Hepatocyte (in vitro differentiated cells): Measurements from ENCODE around the gene PLXNB1.

Experiments used
- EZH2 ChIP-seq: fragments of 200-600 bp; sonication (generic); IDR thresholded peaks from 2 replicates; pipeline ENCODE4 v1.6.1; 2016; ENCODE audit warnings: antibody characterized with exemption, mild to moderate bottlenecking, borderline replicate concordance
- EZH2phosphoT487 ChIP-seq: fragments of 200-600 bp; sonication (generic); IDR thresholded peaks from one replicate; pipeline ENCODE4 v1.6.1; 2018; ENCODE audit warnings: antibody characterized with exemption, mild to moderate bottlenecking, low read depth, moderate library complexity; ENCODE audit not compliant: unreplicated experiment, severe bottlenecking

DNA sequence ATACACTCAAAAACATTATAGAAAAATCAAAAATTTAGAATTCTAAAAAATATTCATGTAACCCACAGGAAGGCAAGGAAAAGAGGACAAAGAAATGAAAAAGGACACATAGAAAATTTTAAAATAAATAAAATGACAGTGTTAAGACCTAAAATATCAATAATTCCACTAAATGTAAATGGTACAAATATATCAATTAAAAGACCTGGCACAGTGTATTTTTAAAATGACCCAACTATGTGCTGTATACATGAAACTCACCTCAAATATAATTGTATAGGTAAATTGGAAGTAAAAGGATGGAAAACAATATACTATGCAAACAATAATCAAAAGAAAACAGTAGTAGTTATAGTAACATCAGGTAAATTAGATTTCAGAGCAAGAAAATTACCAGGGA lies 68.0 kb downstream of the PLXNB1 start:
- TF ChIP-seq EZH2phosphoT487 (no peak), EZH2 (no peak)
